Vagina (tissue), 2 donors: ENCODE measurements around the gene TMEM184B. TPM values are rescaled to one million over a fixed set of nuclear protein-coding genes. Genes with fewer than 3 reads are reported as not detected.

Source experiments
- DNase-seq, 2 donors: peaks; one replicate each; pipeline ENCODE4 v3.0.0-alpha.2; 2017; ENCODE audit errors: extremely low spot score in 2 of 2
- H3K27ac ChIP-seq: fragments of 200-600 bp; sonication (generic); one replicate; pipeline ENCODE4 v1.5.1; 2019
- H3K27me3 ChIP-seq: fragments of 200-600 bp; sonication (generic); one replicate; pipeline ENCODE4 v1.5.1; 2019
- H3K36me3 ChIP-seq, 2 donors: fragments of 200-600 bp; sonication (generic); one replicate each; pipeline ENCODE4 v1.5.1; 2017 to 2019
- H3K4me1 ChIP-seq: fragments of 200-600 bp; sonication (generic); one replicate; pipeline ENCODE4 v1.5.1; 2019
- H3K4me3 ChIP-seq, 2 donors: fragments of 200-600 bp; sonication (generic); 1 replicate in 1 of 2; 2 replicates in 1 of 2; pipeline ENCODE4 v1.5.1; 2016 to 2019
- H3K9me3 ChIP-seq: fragments of 200-600 bp; sonication (generic); one replicate; pipeline ENCODE4 v1.5.1; 2019
- CTCF ChIP-seq, 3 experiments: fragments of 450-650 bp in 2 of 3; fragments of 200-600 bp in 1 of 3; sonication (generic) in 1 of 3; IDR thresholded peaks; one replicate each; pipeline ENCODE4 v1.5.1; 2017 to 2019; ENCODE audit warnings: antibody characterized with exemption in 3 of 3, mild to moderate bottlenecking in 2 of 3, moderate library complexity in 2 of 3
- POLR2A ChIP-seq, 2 donors: fragments of 450-650 bp; IDR thresholded peaks; one replicate each; pipeline ENCODE4 v1.6.1; 2017; ENCODE audit warnings: antibody characterized with exemption in 2 of 2, mild to moderate bottlenecking in 2 of 2, moderate library complexity in 2 of 2
- POLR2AphosphoS5 ChIP-seq, 2 donors: sonication (generic); formaldehyde crosslinking; IDR thresholded peaks; one replicate each; pipeline ENCODE4 v1.9.0; 2017; ENCODE audit warnings: antibody characterized with exemption in 2 of 2, mild to moderate bottlenecking in 2 of 2, low read depth in 1 of 2; ENCODE audit not compliant: insufficient read depth in 1 of 2
- intact Hi-C: fragments of 100-400 bp; cut with DNase I; formaldehyde crosslinking; loops from one replicate; pipeline ENCODE4 v1.15.1; 2023
- total RNA-seq: library from RNA; depleted of rRNA; stranded (reverse); fragments of >200 nt; gene quantifications from one replicate; pipeline ENCODE4 v1.2.3, GENCODE V29; 2016

TMEM184B gene
- total RNA-seq, 1 donor from 2014 or later, result 50.8 TPM

- peak overlapping the region; percentile 83 to 95 for H3K4me3 ChIP-seq
- H3K4me1 ChIP-seq, result peaks cover 72% of the 10 kb centered on the region
- intact Hi-C loops, result no loop called here
Observed at GRCh38 chr22:38314051-38314932, 41.5 kb upstream of the TMEM184B start.

GRCh38 chr22:38313384-38313955 is 40.7 kb upstream of the TMEM184B start:
- H3K4me1 ChIP-seq, result peaks cover 80% of the 10 kb centered on the region
- DNase-seq, result no peak
- H3K9me3 ChIP-seq, result no peaks in the 10 kb centered on the region
- intact Hi-C loops, result no loop called here
- peak overlapping the region; percentile 83 to 95 for H3K4me3 ChIP-seq
- peaks cover 0 to 7% of the 10 kb centered on the region in 2 donors for H3K36me3 ChIP-seq
- H3K27me3 ChIP-seq, result no peaks in the 10 kb centered on the region
- TF ChIP-seq CTCF (IDR thresholded peaks at IDR 0.05), result no peak
- peak in 1 of 2 donors; percentile 60 for TF ChIP-seq POLR2AphosphoS5 (IDR thresholded peaks at IDR 0.05; ENCODE audit: insufficient read depth in 1 of 2, low read depth in 1 of 2)
- H3K27ac ChIP-seq, result peak overlapping the region; percentile 99

More at GRCh38 chr22:38314051-38314932, 41.5 kb upstream of the TMEM184B start:
- H3K27ac ChIP-seq, result peak overlapping the region; percentile 99
- H3K9me3 ChIP-seq, result no peaks in the 10 kb centered on the region
- no peaks in the 10 kb centered on the region for H3K27me3 ChIP-seq
- no peak for DNase-seq
- H3K36me3 ChIP-seq, result no peaks in the 10 kb centered on the region
- TF ChIP-seq POLR2AphosphoS5 (IDR thresholded peaks at IDR 0.05; ENCODE audit: insufficient read depth in 1 of 2, low read depth in 1 of 2), result peak in 1 of 2 donors; percentile 3
- TF ChIP-seq CTCF (IDR thresholded peaks at IDR 0.05), result no peak
- TF ChIP-seq POLR2A (IDR thresholded peaks at IDR 0.05), result no peak

GRCh38 chr22:38312261-38312800 is 39.5 kb upstream of the TMEM184B start:
- H3K27ac ChIP-seq, result peak overlapping the region; percentile 99
- peaks cover 80% of the 10 kb centered on the region for H3K4me1 ChIP-seq
- H3K36me3 ChIP-seq, result peaks cover 0 to 7% of the 10 kb centered on the region in 2 donors
- no peak for DNase-seq
- H3K4me3 ChIP-seq, result no peak overlapping the region
- no peak for TF ChIP-seq POLR2AphosphoS5 (IDR thresholded peaks at IDR 0.05; ENCODE audit: insufficient read depth in 1 of 2, low read depth in 1 of 2)
- TF ChIP-seq POLR2A (IDR thresholded peaks at IDR 0.05), result no peak
- no peaks in the 10 kb centered on the region for H3K27me3 ChIP-seq
- intact Hi-C loops, result no loop called here
- no peaks in the 10 kb centered on the region for H3K9me3 ChIP-seq

- TF ChIP-seq POLR2AphosphoS5 (IDR thresholded peaks at IDR 0.05; ENCODE audit: insufficient read depth in 1 of 2, low read depth in 1 of 2) (no peak), POLR2A (IDR thresholded peaks at IDR 0.05) (no peak), CTCF (IDR thresholded peaks at IDR 0.05) (no peak)
- no peaks in the 10 kb centered on the region for H3K27me3 ChIP-seq
- H3K4me1 ChIP-seq, result peaks cover 89% of the 10 kb centered on the region
- DNase-seq, result no peak
- H3K27ac ChIP-seq, result peak overlapping the region; percentile 99
- intact Hi-C loops, result no loop called here
- H3K36me3 ChIP-seq, result peaks cover 0 to 7% of the 10 kb centered on the region in 2 donors
- no peaks in the 10 kb centered on the region for H3K9me3 ChIP-seq
- H3K4me3 ChIP-seq, result no peak overlapping the region
Observed at GRCh38 chr22:38311323-38311620, 38.5 kb upstream of the TMEM184B start.

GRCh38 chr22:38310518-38311322 is 37.9 kb upstream of the TMEM184B start:
- no peaks in the 10 kb centered on the region for H3K27me3 ChIP-seq
- no peak for TF ChIP-seq POLR2AphosphoS5 (IDR thresholded peaks at IDR 0.05; ENCODE audit: insufficient read depth in 1 of 2, low read depth in 1 of 2)
- TF ChIP-seq POLR2A (IDR thresholded peaks at IDR 0.05), result no peak
- no peak for TF ChIP-seq CTCF (IDR thresholded peaks at IDR 0.05)
- H3K9me3 ChIP-seq, result no peaks in the 10 kb centered on the region
- intact Hi-C loops, result no loop called here
- peaks cover 0 to 7% of the 10 kb centered on the region in 2 donors for H3K36me3 ChIP-seq
- H3K27ac ChIP-seq, result peak overlapping the region; percentile 99
- H3K4me3 ChIP-seq, result no peak overlapping the region
- DNase-seq, result no peak
- H3K4me1 ChIP-seq, result peaks cover 95% of the 10 kb centered on the region
